Aorta (tissue), 5 donors: ENCODE results near the gene CACNA1D. TPM values are rescaled to one million over a fixed set of nuclear protein-coding genes. Genes with fewer than 3 reads are reported as not detected.
A peak's percentile ranks its signal among the peaks of the same experiment; 100 is the strongest.

Experiments used
- ATAC-seq: fragments of 200-7000 bp; cut with Tn5 transposase; one replicate; pipeline ENCODE4 v1.9.1; 2022; ENCODE audit warnings: moderate library complexity; ENCODE audit not compliant: low FRiP score
- DNase-seq, 2 donors: peaks; one replicate each; pipeline ENCODE4 v3.0.0-alpha.2; 2020
- H3K27ac ChIP-seq, 2 donors: one replicate each; pipeline ENCODE4 v1.5.1; 2013; ENCODE audit warnings: low read length in 2 of 2, mild to moderate bottlenecking in 2 of 2, moderate library complexity in 2 of 2, control low read depth in 1 of 2, inconsistent platforms in 1 of 2, low read depth in 1 of 2
- H3K27me3 ChIP-seq, 2 donors: one replicate each; pipeline ENCODE4 v1.6.1; 2013; ENCODE audit warnings: control low read depth in 1 of 2, low read length in 1 of 2, mild to moderate bottlenecking in 1 of 2, moderate library complexity in 1 of 2; ENCODE audit not compliant: insufficient read depth in 2 of 2, control insufficient read depth in 1 of 2
- H3K36me3 ChIP-seq, 2 donors: one replicate each; pipeline ENCODE4 v1.6.1; 2013; ENCODE audit warnings: control low read depth in 1 of 2, low read length in 1 of 2, mild to moderate bottlenecking in 1 of 2; ENCODE audit not compliant: insufficient read depth in 2 of 2, control insufficient read depth in 1 of 2
- H3K4me1 ChIP-seq, 2 donors: one replicate each; pipeline ENCODE4 v1.6.1; 2013; ENCODE audit warnings: low read length in 2 of 2, control low read depth in 1 of 2, mild to moderate bottlenecking in 1 of 2, moderate library complexity in 1 of 2; ENCODE audit not compliant: insufficient read depth in 2 of 2, control insufficient read depth in 1 of 2
- H3K4me3 ChIP-seq, 2 donors: one replicate each; pipeline ENCODE4 v1.5.1; 2013; ENCODE audit warnings: low read length in 2 of 2, control low read depth in 1 of 2, mild to moderate bottlenecking in 1 of 2
- H3K9me3 ChIP-seq: one replicate; pipeline ENCODE4 v1.6.1; 2013; ENCODE audit warnings: mild to moderate bottlenecking, low read length; ENCODE audit not compliant: control insufficient read depth
- WGBS, 2 donors: extraction: QIAGEN DNeasy Blood & Tissue Kit; methylation state at CpG; one replicate each; pipeline ENCODE4 v1.1.7; 2013; 5-methylcytosine and 5-hydroxymethylcytosine counted together
- intact Hi-C, 2 donors: fragments of 100-400 bp; cut with DNase I; formaldehyde crosslinking; loops; one replicate each; pipeline versions ENCODE4 v1.14.2 to v1.15.0; 2022
- polyA plus RNA-seq, 2 donors: library from polyadenylated mRNA; stranded (reverse); fragments of 200-250 nt; gene quantifications; one replicate each; pipeline ENCODE4 v1.2.3, GENCODE V29; 2013
- total RNA-seq, 2 donors: library from RNA; stranded (reverse); fragmentation: NEBNext Ultra II Directional; extraction: Animal tissue kit (Norgen Biotek cat#: 25700); gene quantifications; one replicate each; pipeline ENCODE4 v1.2.1, GENCODE V29; 2021
- donor health status: healthy with polysubstance abuse.
- donor health status: Bipolar disorder and iron deficiency.
- donor health status: DM: no; HTN: no; CAD: no.
- donor health status: DM: no; HTN: no; CAD: no.
- donor health status: DM: yes; HTN: yes; CAD: no.

CACNA1D gene
- total and polyA plus RNA-seq, 4 donors = 0.25 to 7.4 (median 0.78) TPM; not detected in 1

DNA sequence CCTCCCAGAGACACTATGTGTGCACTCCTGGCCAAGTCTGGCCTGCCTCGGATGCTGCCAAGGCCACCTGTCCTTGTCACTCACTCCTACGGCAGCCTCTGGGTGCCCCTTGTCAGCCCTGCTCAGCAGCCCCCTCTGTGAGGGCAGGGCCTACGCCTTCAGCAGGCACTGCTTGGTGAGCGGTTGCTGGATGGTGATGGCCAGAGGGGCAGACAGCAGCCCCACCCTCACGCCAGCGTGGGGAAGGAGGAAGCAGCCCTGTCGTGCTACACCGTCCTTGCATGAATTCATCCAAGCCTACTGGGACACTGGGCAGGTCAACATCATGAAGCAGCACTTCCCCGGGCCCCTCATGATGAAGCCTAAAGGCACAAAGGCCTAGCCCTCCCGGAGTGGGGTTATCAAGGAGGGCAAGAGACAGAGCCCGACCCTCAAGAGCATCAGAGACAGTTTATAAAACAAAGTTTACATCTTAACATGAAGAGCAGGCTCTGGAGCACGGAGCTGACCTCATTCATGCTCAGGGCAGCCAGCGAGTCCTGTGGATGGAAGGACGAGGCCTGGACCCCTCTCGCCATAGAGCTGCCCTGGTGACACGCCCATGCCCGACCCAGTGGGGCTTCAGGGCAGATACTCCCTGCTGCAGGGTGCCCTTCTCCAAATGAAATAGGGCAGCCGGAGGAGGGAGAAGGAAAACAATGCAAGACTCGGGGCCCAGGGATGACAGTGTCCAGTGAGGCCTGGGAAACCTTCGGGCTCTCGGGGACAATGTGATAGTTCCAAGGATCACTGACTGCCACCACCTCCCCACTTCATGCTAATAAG is 326.6 kb downstream of the CACNA1D start:
- no peak overlapping the region for H3K4me3 ChIP-seq
- H3K36me3 ChIP-seq = no peaks in the 10 kb centered on the region
- no peaks in the 10 kb centered on the region for H3K27me3 ChIP-seq
- H3K4me1 ChIP-seq = no peaks in the 10 kb centered on the region
- WGBS, 2 donors = 91 to 94% methylated on average over 21 of the region's 21 CpGs
- DNase-seq (peak in 1 of 2 donors; percentile 61), ATAC-seq (no peak)
- intact Hi-C loops = no loop called here
- no peak overlapping the region for H3K27ac ChIP-seq
- no peaks in the 10 kb centered on the region for H3K9me3 ChIP-seq

DNA sequence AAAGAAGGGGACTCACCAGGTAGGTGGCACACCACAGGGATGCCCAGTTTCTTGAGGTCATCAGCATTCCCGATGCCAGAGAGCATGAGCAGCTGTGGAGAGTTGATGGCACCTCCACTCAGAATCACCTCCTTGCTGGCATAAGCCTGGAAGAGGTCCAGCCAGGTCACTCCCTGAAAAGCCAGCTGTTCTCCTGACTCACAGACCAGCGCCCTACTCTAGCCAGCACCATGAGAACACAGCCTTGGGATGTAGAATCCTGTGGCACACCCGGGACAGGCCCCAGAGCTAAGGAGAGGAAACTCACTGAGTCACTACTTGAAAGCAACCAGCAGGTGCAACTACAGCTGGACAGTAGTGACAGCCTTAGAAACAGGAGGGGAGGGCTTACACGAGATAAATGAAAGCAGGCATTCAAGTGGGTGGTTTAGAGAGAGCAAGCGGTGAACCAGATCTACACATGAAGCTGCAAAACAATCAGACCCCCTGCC is 327.3 kb downstream of the CACNA1D start:
- ATAC-seq = no peak
- 73 to 78% methylated on average over 5 of the region's 5 CpGs for WGBS, 2 donors
- Histone ChIP-seq H3K4me1 (no peaks in the 10 kb centered on the region), H3K4me3 (no peak overlapping the region), H3K27me3 (no peaks in the 10 kb centered on the region), H3K36me3 (no peaks in the 10 kb centered on the region), H3K9me3 (no peaks in the 10 kb centered on the region), H3K27ac (no peak overlapping the region)
- intact Hi-C loops = no loop called here
- no peak for DNase-seq

DNA sequence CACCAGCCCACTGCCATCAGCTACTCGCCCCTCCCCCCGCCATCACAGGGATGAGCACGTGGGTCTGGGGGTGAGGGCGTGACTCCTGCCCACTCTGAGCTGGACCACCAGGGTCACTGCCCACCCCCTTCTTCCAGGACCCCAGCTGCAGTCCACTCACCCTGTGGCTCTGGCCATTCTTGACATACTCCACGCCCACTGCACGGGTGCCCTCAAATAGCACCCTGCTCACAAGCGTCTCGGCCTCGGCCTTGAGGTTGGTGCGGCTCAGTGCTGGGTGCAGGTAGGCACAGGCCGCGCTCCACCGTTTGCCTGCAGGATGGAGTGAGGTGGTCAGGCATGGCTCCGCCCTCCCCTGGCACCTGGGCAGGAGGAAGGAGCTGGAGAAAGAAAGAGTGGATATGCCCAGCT is 327.9 kb downstream of the CACNA1D start:
- H3K4me1 ChIP-seq = no peaks in the 10 kb centered on the region
- no peaks in the 10 kb centered on the region for H3K27me3 ChIP-seq
- DNase-seq (peak in 1 of 2 donors; percentile 71), ATAC-seq (no peak)
- WGBS, 2 donors = 84 to 90% methylated on average over 13 to 14 of the region's 14 CpGs
- no peaks in the 10 kb centered on the region for H3K9me3 ChIP-seq
- H3K36me3 ChIP-seq = no peaks in the 10 kb centered on the region
- no peak overlapping the region for H3K4me3 ChIP-seq
- H3K27ac ChIP-seq = no peak overlapping the region
- intact Hi-C loops = no loop called here

DNA sequence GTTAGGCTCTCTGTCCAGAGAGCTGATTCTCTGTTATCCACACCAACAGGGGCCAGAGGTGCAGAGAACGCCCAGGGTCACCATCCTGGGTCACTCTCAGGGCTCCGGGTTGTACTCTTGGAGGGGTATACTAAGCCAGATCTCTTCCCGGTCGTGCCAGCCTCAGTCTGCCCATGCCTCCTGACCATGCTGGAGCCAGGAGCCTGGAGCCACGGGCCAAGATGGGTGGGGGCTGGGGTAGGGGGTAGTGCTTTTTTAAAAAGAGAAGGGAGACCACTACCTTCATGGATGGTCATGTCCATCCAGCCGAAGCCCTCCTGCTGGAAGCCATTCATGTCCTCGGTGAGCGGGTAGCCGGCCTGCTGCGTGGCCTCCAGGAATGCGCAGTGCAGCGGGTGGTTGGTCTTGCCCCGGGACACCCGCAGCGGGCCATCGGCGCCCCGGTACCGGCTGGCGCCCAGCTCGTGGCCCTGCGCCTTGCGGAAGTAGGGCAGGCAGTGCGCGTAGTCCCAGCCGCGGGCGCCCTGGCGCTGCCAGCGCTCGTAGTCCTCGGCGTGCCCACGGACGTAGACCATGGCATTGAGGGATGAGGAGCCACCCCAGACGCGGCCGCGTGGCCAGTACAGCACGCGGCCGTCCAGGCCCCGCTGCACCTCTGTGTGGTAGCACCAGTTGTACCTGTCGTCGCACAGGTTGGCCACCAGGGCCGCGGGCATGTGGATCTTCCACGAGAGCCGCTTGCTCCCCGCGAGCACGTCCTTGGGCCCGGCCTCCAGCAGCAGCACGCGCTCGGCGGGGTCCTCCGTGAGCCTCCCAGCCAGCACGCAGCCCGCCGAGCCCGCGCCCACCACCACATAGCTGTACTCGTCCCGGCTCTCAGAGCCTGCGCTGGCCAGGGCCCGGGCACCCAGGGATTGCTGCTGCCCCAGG is 328.9 kb downstream of the CACNA1D start:
- Histone ChIP-seq H3K4me1 (no peaks in the 10 kb centered on the region), H3K27ac (no peak overlapping the region), H3K4me3 (no peak overlapping the region), H3K9me3 (no peaks in the 10 kb centered on the region), H3K27me3 (no peaks in the 10 kb centered on the region), H3K36me3 (no peaks in the 10 kb centered on the region)
- ATAC-seq (no peak), DNase-seq (peak in 1 of 2 donors; percentile 70)
- 97% methylated on average over 67 of the region's 67 CpGs for WGBS, 2 donors
- intact Hi-C loops = no loop called here

- no peak overlapping the region for H3K27ac ChIP-seq
- no peaks in the 10 kb centered on the region for H3K27me3 ChIP-seq
- ATAC-seq (no peak), DNase-seq (no peak)
- H3K4me1 ChIP-seq = no peaks in the 10 kb centered on the region
- WGBS, 2 donors = 76 to 81% methylated on average over 10 of the region's 10 CpGs
- H3K36me3 ChIP-seq = no peaks in the 10 kb centered on the region
- intact Hi-C loops = no loop called here
- no peaks in the 10 kb centered on the region for H3K9me3 ChIP-seq
- no peak overlapping the region for H3K4me3 ChIP-seq
These were observed 329.7 kb downstream of the CACNA1D start for GRCh38 chr3:53823956-53824657.

GRCh38 chr3:53824795-53825194 is 330.4 kb downstream of the CACNA1D start:
- Histone ChIP-seq H3K27me3 (no peaks in the 10 kb centered on the region), H3K9me3 (no peaks in the 10 kb centered on the region), H3K4me3 (no peak overlapping the region), H3K27ac (no peak overlapping the region), H3K36me3 (no peaks in the 10 kb centered on the region), H3K4me1 (no peaks in the 10 kb centered on the region)
- ATAC-seq = no peak
- intact Hi-C loops = no loop called here
- WGBS, 2 donors = 85 to 97% methylated on average over 4 of the region's 4 CpGs
- no peak for DNase-seq

- no peak overlapping the region for H3K4me3 ChIP-seq
- ATAC-seq = no peak
- no peaks in the 10 kb centered on the region for H3K4me1 ChIP-seq
- H3K36me3 ChIP-seq = no peaks in the 10 kb centered on the region
- H3K27ac ChIP-seq = no peak overlapping the region
- WGBS, 2 donors = 61 to 66% methylated on average over 1 of the region's 1 CpG
- no peaks in the 10 kb centered on the region for H3K27me3 ChIP-seq
- DNase-seq = no peak
- H3K9me3 ChIP-seq = no peaks in the 10 kb centered on the region
- intact Hi-C loops = no loop called here
These were observed 331.6 kb downstream of the CACNA1D start for GRCh38 chr3:53826048-53826447.

DNA sequence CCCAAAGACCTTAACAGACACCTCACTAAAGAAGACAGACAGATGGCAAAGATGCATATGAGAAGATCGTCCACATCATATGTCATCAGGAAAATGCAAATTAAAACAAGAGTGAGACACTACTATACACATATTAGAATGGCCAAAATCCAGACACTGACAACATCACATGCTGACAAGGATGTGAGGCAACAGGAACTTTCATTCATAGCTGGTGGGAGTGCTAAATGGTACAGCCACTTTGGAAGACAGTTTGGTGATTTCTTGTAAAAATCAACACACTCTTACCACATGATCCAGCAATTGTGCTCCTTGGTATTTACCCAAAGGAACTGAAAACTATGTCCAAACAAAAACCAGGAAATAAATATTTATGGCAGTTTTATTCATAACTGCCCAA is 334.2 kb downstream of the CACNA1D start:
- WGBS, 2 donors = 84 to 88% methylated on average over 1 of the region's 1 CpG
- intact Hi-C loops = no loop called here
- ATAC-seq = no peak

More for the DNA sequence above, 334.2 kb downstream of the CACNA1D start:
- Histone ChIP-seq H3K36me3 (no peaks in the 10 kb centered on the region), H3K9me3 (no peaks in the 10 kb centered on the region), H3K27me3 (no peaks in the 10 kb centered on the region), H3K4me1 (no peaks in the 10 kb centered on the region), H3K4me3 (no peak overlapping the region), H3K27ac (no peak overlapping the region)
- DNase-seq = no peak
